GM04504 (cell line): ENCODE results near the gene SLC2A1.

Source experiments
- DNase-seq: peaks from one replicate; pipeline ENCODE4 v3.0.0-alpha.2; 2012; ENCODE audit warnings: low read depth

The SLC2A1 gene

GRCh38 chr1:42960566-42961311 is 2.1 kb upstream of the SLC2A1 start:
- DNase-seq, result no peak

GRCh38 chr1:42960122-42960390 is 1.4 kb upstream of the SLC2A1 start:
- no peak for DNase-seq

GRCh38 chr1:42957880-42958487 is 684 bp downstream of the SLC2A1 start:
- no peak for DNase-seq

GRCh38 chr1:42957229-42957879 is 1.3 kb downstream of the SLC2A1 start:
- DNase-seq, result no peak

- DNase-seq, result no peak
Observed at GRCh38 chr1:42956739-42957138, 1.9 kb downstream of the SLC2A1 start.

- DNase-seq, result no peak
Observed at GRCh38 chr1:42955311-42956063, 3.2 kb downstream of the SLC2A1 start.

- no peak for DNase-seq
Observed at GRCh38 chr1:42953182-42954180, 5.2 kb downstream of the SLC2A1 start.

GRCh38 chr1:42952303-42953001 is 6.2 kb downstream of the SLC2A1 start:
- DNase-seq, result no peak

GRCh38 chr1:42951588-42951987 is 7.1 kb downstream of the SLC2A1 start:
- DNase-seq, result no peak

GRCh38 chr1:42950116-42950481 is 8.6 kb downstream of the SLC2A1 start:
- no peak for DNase-seq

GRCh38 chr1:42949312-42950115 is 9.2 kb downstream of the SLC2A1 start:
- no peak for DNase-seq

GRCh38 chr1:42947965-42948732 is 10.5 kb downstream of the SLC2A1 start:
- no peak for DNase-seq

GRCh38 chr1:42947117-42947516 is 11.6 kb downstream of the SLC2A1 start:
- no peak for DNase-seq

GRCh38 chr1:42946120-42946898 is 12.4 kb downstream of the SLC2A1 start:
- no peak for DNase-seq

GRCh38 chr1:42945164-42945563 is 13.5 kb downstream of the SLC2A1 start:
- no peak for DNase-seq

- DNase-seq, result no peak
Observed at GRCh38 chr1:42944246-42944928, 14.3 kb downstream of the SLC2A1 start.

GRCh38 chr1:42943728-42944127 is 14.9 kb downstream of the SLC2A1 start:
- DNase-seq, result no peak

GRCh38 chr1:42943166-42943565 is 15.5 kb downstream of the SLC2A1 start:
- DNase-seq, result no peak
